Right lobe of liver (tissue), 4 donors: ENCODE measurements around the gene FAM240A.

Experiments used
- CTCF ChIP-seq, 4 donors: fragments of 200-600 bp in 3 of 4; fragments of 450-650 bp in 1 of 4; IDR thresholded peaks; one replicate each; pipeline versions ENCODE4 v1.5.1 to v1.8.0; 2016 to 2022; ENCODE audit warnings: antibody characterized with exemption in 4 of 4, mild to moderate bottlenecking in 2 of 4
- POLR2A ChIP-seq: fragments of 450-650 bp; IDR thresholded peaks from one replicate; pipeline ENCODE4 v1.6.1; 2017; ENCODE audit warnings: antibody characterized with exemption, mild to moderate bottlenecking
- donor health status: DM: no; HTN: no; CAD: no.
- donor health status: DM: no; HTN: no; CAD: no.
- donor health status: DM: no; HTN: yes; CAD: no.

DNA sequence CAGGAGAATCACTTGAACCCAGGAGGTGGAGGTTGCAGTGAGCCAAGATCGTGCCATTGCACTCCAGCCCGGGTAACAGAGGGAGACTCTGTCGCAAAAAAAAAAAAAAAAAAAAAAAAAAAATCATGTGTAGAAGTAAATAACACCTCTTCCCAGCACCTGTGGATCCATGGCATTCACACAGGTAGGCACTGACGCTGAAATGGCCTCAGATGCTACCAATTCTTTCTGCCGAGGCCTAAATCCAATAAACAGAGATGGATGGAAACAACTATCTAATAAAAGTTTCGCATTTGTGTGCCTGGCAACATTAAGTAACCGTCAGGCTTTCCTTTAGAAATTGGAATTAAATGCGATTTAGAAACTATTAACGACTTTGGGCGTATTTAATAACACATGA lies 35.9 kb upstream of the FAM240A start:
- TF ChIP-seq CTCF (IDR thresholded peaks at IDR 0.05) (no peak), POLR2A (no peak)
